Neural progenitor cell (in vitro differentiated cells): ENCODE data around the gene PNPLA5. TPM values are rescaled to one million over a fixed set of nuclear protein-coding genes. Genes with fewer than 3 reads are reported as not detected.

Experiments used
- DNase-seq: peaks from one replicate; pipeline ENCODE4 v3.0.0-alpha.2; 2016; ENCODE audit warnings: low spot score
- H2AFZ ChIP-seq: fragments of 200-600 bp; sonication (generic); replicated peaks from 2 replicates; pipeline ENCODE4 v1.6.1; 2016; ENCODE audit warnings: antibody characterized with exemption
- H3F3A ChIP-seq: fragments of 200-600 bp; sonication (generic); 2 replicates; pipeline ENCODE4 v1.6.1; 2016; ENCODE audit warnings: antibody characterized with exemption, low read depth
- H3K27ac ChIP-seq: fragments of 200-600 bp; sonication (generic); 2 replicates; pipeline ENCODE4 v1.5.1; 2016; ENCODE audit warnings: mild to moderate bottlenecking
- H3K27me3 ChIP-seq: fragments of 200-600 bp; sonication (generic); 2 replicates; pipeline ENCODE4 v1.6.1; 2016; ENCODE audit warnings: mild to moderate bottlenecking, moderate library complexity
- H3K36me3 ChIP-seq: fragments of 200-600 bp; sonication (generic); 2 replicates; pipeline ENCODE4 v1.5.1; 2016
- H3K4me1 ChIP-seq: fragments of 200-600 bp; sonication (generic); 2 replicates; pipeline ENCODE4 v1.6.1; 2016; ENCODE audit warnings: mixed run types
- H3K4me2 ChIP-seq: fragments of 200-600 bp; sonication (generic); 2 replicates; pipeline ENCODE4 v1.6.1; 2016
- H3K4me3 ChIP-seq: fragments of 200-600 bp; sonication (generic); 2 replicates; pipeline ENCODE4 v1.5.1; 2016
- H3K79me2 ChIP-seq: fragments of 200-600 bp; sonication (generic); 2 replicates; pipeline ENCODE4 v1.6.1; 2016; ENCODE audit warnings: low read depth
- H3K9ac ChIP-seq: fragments of 200-600 bp; sonication (generic); 2 replicates; pipeline ENCODE4 v1.6.1; 2016
- H3K9me3 ChIP-seq: fragments of 200-600 bp; sonication (generic); 2 replicates; pipeline ENCODE4 v1.5.1; 2016; ENCODE audit warnings: low read depth
- H4K20me1 ChIP-seq: fragments of 200-600 bp; sonication (generic); 2 replicates; pipeline ENCODE4 v1.6.1; 2016; ENCODE audit warnings: low read depth
- H3K27ac Mint-ChIP-seq: 3 replicates; pipeline ENCODE4 v1.8.0; 2021; ENCODE audit warnings: mixed read lengths
- H3K27me3 Mint-ChIP-seq: 2 replicates; pipeline ENCODE4 v1.8.0; 2022; ENCODE audit warnings: low read depth, mild to moderate bottlenecking, inconsistent platforms, moderate library complexity, mixed read lengths; ENCODE audit not compliant: insufficient read depth
- H3K36me3 Mint-ChIP-seq: 3 replicates; pipeline ENCODE4 v1.8.0; 2021; ENCODE audit warnings: mixed read lengths
- H3K4me1 Mint-ChIP-seq: 3 replicates; pipeline ENCODE4 v1.8.0; 2021; ENCODE audit warnings: mixed read lengths
- H3K4me3 Mint-ChIP-seq: 3 replicates; pipeline ENCODE4 v1.8.0; 2021; ENCODE audit warnings: mild to moderate bottlenecking, moderate library complexity, mixed read lengths
- H3K9me3 Mint-ChIP-seq: 3 replicates; pipeline ENCODE4 v1.8.0; 2020; ENCODE audit warnings: mixed read lengths
- CTCF ChIP-seq: fragments of 200-600 bp; sonication (generic); IDR thresholded peaks from 2 replicates; pipeline ENCODE4 v1.5.1; 2017; ENCODE audit warnings: antibody characterized with exemption, mild to moderate bottlenecking
- EZH2 ChIP-seq: fragments of 200-600 bp; sonication (generic); IDR thresholded peaks from 2 replicates; pipeline ENCODE4 v1.6.1; 2017; ENCODE audit warnings: antibody characterized with exemption, mild to moderate bottlenecking, moderate library complexity
- EZH2phosphoT487 ChIP-seq: fragments of 200-600 bp; sonication (generic); IDR thresholded peaks from 2 replicates; pipeline ENCODE4 v1.6.1; 2017; ENCODE audit warnings: antibody characterized with exemption
- total RNA-seq: library from RNA; depleted of rRNA; stranded (reverse); fragments of >200 nt; gene quantifications from 2 replicates; pipeline ENCODE4 v1.2.3, GENCODE V29; 2015; ENCODE audit warnings: low replicate concordance

PNPLA5 gene
- total RNA-seq, 1 donor from 2014 or later: 0.11 TPM

GRCh38 chr22:43910178-43910695, 18.4 kb upstream of the PNPLA5 start:
- Mint-ChIP-seq H3K27me3 (peaks cover 19% of the 10 kb centered on the region), H3K27ac (no peak overlapping the region), H3K9me3 (peaks cover 4% of the 10 kb centered on the region), H3K4me1 (peaks cover 9% of the 10 kb centered on the region), H3K36me3 (no peaks in the 10 kb centered on the region), H3K4me3 (no peak overlapping the region)
- Histone ChIP-seq H3K4me3 (no peak overlapping the region), H4K20me1 (no peaks in the 10 kb centered on the region), H3K36me3 (no peaks in the 10 kb centered on the region), H3K4me1 (no peaks in the 10 kb centered on the region), H2AFZ (no peak overlapping the region), H3K79me2 (no peaks in the 10 kb centered on the region), H3K9ac (no peak overlapping the region), H3K27ac (no peak overlapping the region), H3K4me2 (no peak overlapping the region), H3K27me3 (no peaks in the 10 kb centered on the region), H3K9me3 (no peaks in the 10 kb centered on the region), H3F3A (no peaks in the 10 kb centered on the region)
- DNase-seq: no peak
- TF ChIP-seq CTCF (no peak), EZH2 (no peak), EZH2phosphoT487 (no peak)

GRCh38 chr22:43909708-43910107, 17.9 kb upstream of the PNPLA5 start:
- no peak for DNase-seq
- no peaks in the 10 kb centered on the region for H3K4me1 ChIP-seq
- H3K27ac ChIP-seq: no peak overlapping the region
- no peaks in the 10 kb centered on the region for H3F3A ChIP-seq
- H3K9ac ChIP-seq: no peak overlapping the region
- no peak for TF ChIP-seq EZH2phosphoT487
- no peak for TF ChIP-seq CTCF
- no peak for TF ChIP-seq EZH2
- H3K27me3 ChIP-seq: no peaks in the 10 kb centered on the region
- no peaks in the 10 kb centered on the region for H3K79me2 ChIP-seq
- no peak overlapping the region for H3K4me3 Mint-ChIP-seq
- H3K27me3 Mint-ChIP-seq: peaks cover 19% of the 10 kb centered on the region
- no peak overlapping the region for H3K27ac Mint-ChIP-seq
- H4K20me1 ChIP-seq: no peaks in the 10 kb centered on the region
- peaks cover 9% of the 10 kb centered on the region for H3K4me1 Mint-ChIP-seq
- H2AFZ ChIP-seq: no peak overlapping the region
- H3K9me3 Mint-ChIP-seq: peaks cover 4% of the 10 kb centered on the region
- H3K4me3 ChIP-seq: no peak overlapping the region
- H3K36me3 ChIP-seq: no peaks in the 10 kb centered on the region
- no peak overlapping the region for H3K4me2 ChIP-seq
- H3K9me3 ChIP-seq: no peaks in the 10 kb centered on the region
- H3K36me3 Mint-ChIP-seq: no peaks in the 10 kb centered on the region

GRCh38 chr22:43905681-43906080, 13.9 kb upstream of the PNPLA5 start:
- peaks cover 6% of the 10 kb centered on the region for H3K27me3 Mint-ChIP-seq

More at GRCh38 chr22:43905681-43906080, 13.9 kb upstream of the PNPLA5 start:
- Histone ChIP-seq H3F3A (no peaks in the 10 kb centered on the region), H3K27ac (no peak overlapping the region), H2AFZ (no peak overlapping the region), H3K27me3 (no peaks in the 10 kb centered on the region), H3K36me3 (no peaks in the 10 kb centered on the region), H3K4me3 (no peak overlapping the region), H3K9me3 (no peaks in the 10 kb centered on the region), H3K79me2 (no peaks in the 10 kb centered on the region), H3K9ac (no peak overlapping the region), H4K20me1 (no peaks in the 10 kb centered on the region), H3K4me1 (no peaks in the 10 kb centered on the region), H3K4me2 (no peak overlapping the region)
- TF ChIP-seq CTCF (no peak), EZH2 (no peak), EZH2phosphoT487 (no peak)
- no peak for DNase-seq
- Mint-ChIP-seq H3K4me3 (no peak overlapping the region), H3K36me3 (no peaks in the 10 kb centered on the region), H3K9me3 (peaks cover 4% of the 10 kb centered on the region), H3K4me1 (peaks cover 10% of the 10 kb centered on the region), H3K27ac (no peak overlapping the region)
